ENCODE results near the gene THTPA.
"Not testable (repeated sequence)": the region's sequence is repeated elsewhere in the genome, so short reads cannot be mapped to it uniquely, and the experiment has no call there.

Gene THTPA

DNA sequence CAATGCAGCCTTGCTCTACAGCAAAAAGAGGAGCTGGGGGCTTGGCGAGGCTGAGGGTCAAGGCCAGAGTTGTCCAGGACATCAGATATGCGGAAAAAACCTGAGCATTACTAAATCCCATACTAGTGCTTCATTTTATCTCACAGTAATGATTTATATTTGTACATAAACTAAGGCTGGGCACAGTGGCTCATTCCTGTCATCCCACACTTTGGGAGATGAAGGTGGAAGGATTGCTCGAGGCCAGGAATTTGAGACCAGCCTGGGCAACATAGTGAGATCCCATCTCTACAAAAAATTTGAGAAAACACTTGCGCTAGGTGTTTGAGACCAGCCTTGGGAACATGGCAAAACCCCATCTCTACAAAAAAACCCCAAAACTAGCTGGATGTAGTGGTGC, 34.1 kb downstream of the THTPA start:
- no peak for DNase-seq (ENCODE audit: low read depth, low spot score)
- Histone ChIP-seq H3K27ac (ENCODE audit: low read length) (no peak overlapping the region), H3K36me3 (ENCODE audit: control insufficient read depth, insufficient read depth, low read length) (no peaks in the 10 kb centered on the region), H3K4me1 (ENCODE audit: control insufficient read depth, insufficient read depth, low read length) (no peaks in the 10 kb centered on the region; the same call in 1 of the 2 replicates), H3K27me3 (ENCODE audit: control insufficient read depth, insufficient read depth, low read length) (no peaks in the 10 kb centered on the region), H3K4me3 (ENCODE audit: low read length) (no peak overlapping the region), H3K9me3 (ENCODE audit: control insufficient read depth, insufficient read depth, low read length) (no peaks in the 10 kb centered on the region)
- WGBS (ENCODE audit: insufficient coverage, insufficient read length) = no CpG with 5 or more reads among the region's 4 CpGs

DNA sequence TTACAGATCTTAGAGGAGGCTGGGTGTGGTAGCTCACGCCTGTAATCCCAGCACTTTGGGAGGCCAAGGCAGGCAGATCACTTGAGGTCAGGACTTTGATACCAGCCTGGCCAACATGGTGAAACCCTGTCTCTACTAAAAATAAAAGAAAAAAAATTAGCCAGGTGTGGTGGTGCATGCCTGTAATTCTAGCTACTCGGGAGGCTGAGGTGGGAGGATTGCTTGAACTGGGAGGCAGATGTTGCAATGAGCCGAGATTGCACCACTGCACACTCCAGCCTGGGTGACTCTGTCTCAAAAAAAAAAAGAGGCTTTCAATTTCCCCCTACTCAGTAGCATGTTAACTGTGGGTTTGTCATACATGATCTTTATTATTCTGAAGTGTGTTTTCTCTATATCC, 38.1 kb downstream of the THTPA start:
- not testable (repeated sequence) for H3K9me3 ChIP-seq (ENCODE audit: control insufficient read depth, insufficient read depth, low read length); H3K36me3 ChIP-seq (ENCODE audit: control insufficient read depth, insufficient read depth, low read length); DNase-seq (ENCODE audit: low read depth, low spot score); H3K27me3 ChIP-seq (ENCODE audit: control insufficient read depth, insufficient read depth, low read length); H3K27ac ChIP-seq (ENCODE audit: low read length); H3K4me1 ChIP-seq (ENCODE audit: control insufficient read depth, insufficient read depth, low read length); H3K4me3 ChIP-seq (ENCODE audit: low read length)
- WGBS (ENCODE audit: insufficient coverage, insufficient read length) = no CpG with 5 or more reads among the region's 3 CpGs

DNA sequence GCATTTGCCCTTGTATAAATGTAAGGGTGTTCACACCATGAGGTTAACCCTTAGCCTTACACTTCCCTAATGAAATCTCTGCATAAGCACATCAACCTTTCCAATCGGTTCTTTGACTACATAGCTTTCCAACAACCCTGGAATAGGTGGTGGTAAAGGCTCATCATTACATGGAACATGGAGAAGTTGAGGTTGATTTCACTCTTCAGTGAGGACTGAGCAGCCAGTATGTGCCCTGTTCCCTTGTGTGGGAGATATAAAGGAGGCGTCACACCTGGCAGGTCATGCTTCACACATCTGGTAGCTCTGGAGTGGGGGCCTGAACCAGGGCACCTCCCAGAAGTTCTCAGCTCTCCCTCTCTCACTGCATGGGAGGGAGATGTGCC, 44.2 kb downstream of the THTPA start:
- Histone ChIP-seq H3K27ac (ENCODE audit: low read length) (no peak overlapping the region), H3K36me3 (ENCODE audit: control insufficient read depth, insufficient read depth, low read length) (no peaks in the 10 kb centered on the region), H3K9me3 (ENCODE audit: control insufficient read depth, insufficient read depth, low read length) (no peaks in the 10 kb centered on the region), H3K27me3 (ENCODE audit: control insufficient read depth, insufficient read depth, low read length) (no peaks in the 10 kb centered on the region), H3K4me1 (ENCODE audit: control insufficient read depth, insufficient read depth, low read length) (no peaks in the 10 kb centered on the region; the same call in 1 of the 2 replicates), H3K4me3 (ENCODE audit: low read length) (no peak overlapping the region)
- DNase-seq (ENCODE audit: low read depth, low spot score) = no peak
- WGBS (ENCODE audit: insufficient coverage, insufficient read length) = no CpG with 5 or more reads among the region's 2 CpGs

DNA sequence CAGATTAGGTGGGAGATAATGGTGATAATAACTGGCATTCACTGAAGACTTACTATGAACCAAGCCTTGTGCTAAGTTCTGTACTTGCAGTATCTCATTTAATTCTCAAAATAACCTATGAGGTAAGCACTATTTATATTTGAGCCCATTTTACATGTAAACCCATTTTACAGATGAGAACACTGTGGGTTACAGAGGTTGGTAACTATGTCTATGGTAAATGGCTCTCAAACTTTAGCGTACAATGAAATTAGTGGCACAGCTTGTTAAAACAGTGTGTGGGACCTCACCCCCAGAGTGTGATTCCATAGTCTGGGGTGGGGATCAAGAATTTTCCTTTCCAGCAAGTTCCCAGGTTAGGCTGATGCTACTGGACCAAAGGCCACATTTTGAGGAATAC, 44.7 kb downstream of the THTPA start:
- H3K9me3 ChIP-seq (ENCODE audit: control insufficient read depth, insufficient read depth, low read length) = no peaks in the 10 kb centered on the region
- H3K27ac ChIP-seq (ENCODE audit: low read length) = no peak overlapping the region
- H3K36me3 ChIP-seq (ENCODE audit: control insufficient read depth, insufficient read depth, low read length) = no peaks in the 10 kb centered on the region
- H3K27me3 ChIP-seq (ENCODE audit: control insufficient read depth, insufficient read depth, low read length) = no peaks in the 10 kb centered on the region
- WGBS (ENCODE audit: insufficient coverage, insufficient read length) = no CpG with 5 or more reads among the region's 1 CpG
- no peak overlapping the region for H3K4me3 ChIP-seq (ENCODE audit: low read length)
- no peaks in the 10 kb centered on the region; the same call in 1 of the 2 replicates for H3K4me1 ChIP-seq (ENCODE audit: control insufficient read depth, insufficient read depth, low read length)
- no peak for DNase-seq (ENCODE audit: low read depth, low spot score)

DNA sequence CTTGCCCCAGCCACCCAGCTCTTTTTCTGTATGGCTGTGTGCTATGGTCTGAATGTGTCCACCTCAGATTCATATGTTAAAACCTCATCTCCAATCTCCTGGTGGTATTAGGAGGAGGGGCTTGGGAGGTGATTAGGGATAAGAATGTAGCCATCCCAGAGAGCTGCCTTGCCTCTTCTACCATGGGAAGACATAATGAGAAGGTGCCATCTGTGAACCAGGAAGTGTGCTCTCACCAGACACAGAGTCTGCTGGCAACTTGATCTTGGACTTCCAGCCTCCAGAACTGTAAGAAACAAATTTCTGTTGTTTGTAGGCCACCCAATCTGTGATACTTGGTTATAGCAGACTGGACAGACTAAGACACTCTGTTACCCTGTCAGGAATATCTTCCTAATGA, 45.4 kb downstream of the THTPA start:
- H3K4me3 ChIP-seq (ENCODE audit: low read length) = no peak overlapping the region

DNA sequence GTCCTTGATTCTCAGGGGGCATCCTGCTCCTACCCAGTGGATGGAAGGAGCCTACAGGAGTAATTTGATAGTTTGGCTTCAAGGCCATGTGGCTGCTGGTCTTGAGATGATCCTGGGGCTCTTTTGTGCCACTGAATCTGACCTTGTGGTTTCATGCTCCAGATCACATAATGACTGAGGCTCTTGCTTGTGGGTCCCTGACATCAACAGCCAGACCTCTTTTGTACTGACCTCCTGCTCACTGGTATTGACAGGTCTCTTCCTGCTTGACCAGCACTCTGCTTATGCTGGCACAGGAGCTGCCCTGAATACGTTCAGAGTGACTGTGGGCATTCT, 45.7 kb downstream of the THTPA start:
- H3K4me3 ChIP-seq (ENCODE audit: low read length) = no peak overlapping the region
- no CpG with 5 or more reads among the region's 1 CpG for WGBS (ENCODE audit: insufficient coverage, insufficient read length)
- no peak overlapping the region for H3K27ac ChIP-seq (ENCODE audit: low read length)
- no peaks in the 10 kb centered on the region for H3K9me3 ChIP-seq (ENCODE audit: control insufficient read depth, insufficient read depth, low read length)
- H3K36me3 ChIP-seq (ENCODE audit: control insufficient read depth, insufficient read depth, low read length) = no peaks in the 10 kb centered on the region
- DNase-seq (ENCODE audit: low read depth, low spot score) = no peak
- no peaks in the 10 kb centered on the region; the same call in 1 of the 2 replicates for H3K4me1 ChIP-seq (ENCODE audit: control insufficient read depth, insufficient read depth, low read length)
- no peaks in the 10 kb centered on the region for H3K27me3 ChIP-seq (ENCODE audit: control insufficient read depth, insufficient read depth, low read length)

More for the DNA sequence above, 45.4 kb downstream of the THTPA start:
- no peak for DNase-seq (ENCODE audit: low read depth, low spot score)
- Histone ChIP-seq H3K36me3 (ENCODE audit: control insufficient read depth, insufficient read depth, low read length) (no peaks in the 10 kb centered on the region), H3K4me1 (ENCODE audit: control insufficient read depth, insufficient read depth, low read length) (no peaks in the 10 kb centered on the region; the same call in 1 of the 2 replicates), H3K9me3 (ENCODE audit: control insufficient read depth, insufficient read depth, low read length) (no peaks in the 10 kb centered on the region), H3K27ac (ENCODE audit: low read length) (no peak overlapping the region), H3K27me3 (ENCODE audit: control insufficient read depth, insufficient read depth, low read length) (no peaks in the 10 kb centered on the region)

DNA sequence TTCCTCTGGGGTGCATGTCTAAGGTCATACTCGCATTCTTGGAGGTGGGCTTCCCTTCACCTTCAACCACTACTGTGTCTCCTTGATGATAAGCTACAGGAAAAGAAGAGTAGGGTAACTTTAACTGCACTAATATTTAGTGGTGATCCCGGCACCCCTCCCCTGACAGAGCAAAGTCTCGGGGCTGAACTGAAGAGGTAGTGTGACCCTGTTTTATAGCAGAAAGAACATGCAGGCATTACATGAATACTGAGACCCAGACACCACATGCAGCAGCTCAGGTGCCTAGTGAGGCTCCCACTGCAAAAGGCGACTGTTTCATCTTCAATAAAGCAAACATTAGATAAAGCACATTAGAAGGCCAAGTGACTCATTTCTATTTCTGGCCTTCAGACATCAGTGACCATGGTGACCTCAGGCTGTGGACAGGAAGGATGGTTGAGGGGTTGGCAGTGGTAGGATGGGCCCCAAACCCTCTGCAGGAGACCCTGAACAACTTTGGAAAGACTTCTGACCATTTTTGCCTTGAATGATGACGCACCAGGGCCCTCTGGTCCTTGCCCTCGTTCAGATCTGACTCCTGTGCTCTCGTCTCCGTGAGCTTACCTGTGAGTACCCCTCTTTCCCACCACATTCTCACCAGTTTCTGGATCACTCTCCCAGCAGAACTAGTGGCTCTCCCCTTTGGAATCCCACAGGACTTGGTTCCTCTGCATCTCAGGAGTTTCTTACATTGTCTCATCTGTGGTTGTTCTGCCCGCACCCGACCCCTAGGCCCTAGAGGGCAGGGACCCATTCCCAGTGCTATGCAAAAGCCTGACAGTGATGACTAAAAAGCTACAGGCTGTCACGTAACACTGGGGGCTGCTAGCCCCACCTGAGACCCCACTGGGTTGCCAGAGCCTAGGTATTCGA, 46.4 kb downstream of the THTPA start:
- no CpG with 5 or more reads among the region's 12 CpGs for WGBS (ENCODE audit: insufficient coverage, insufficient read length)

DNA sequence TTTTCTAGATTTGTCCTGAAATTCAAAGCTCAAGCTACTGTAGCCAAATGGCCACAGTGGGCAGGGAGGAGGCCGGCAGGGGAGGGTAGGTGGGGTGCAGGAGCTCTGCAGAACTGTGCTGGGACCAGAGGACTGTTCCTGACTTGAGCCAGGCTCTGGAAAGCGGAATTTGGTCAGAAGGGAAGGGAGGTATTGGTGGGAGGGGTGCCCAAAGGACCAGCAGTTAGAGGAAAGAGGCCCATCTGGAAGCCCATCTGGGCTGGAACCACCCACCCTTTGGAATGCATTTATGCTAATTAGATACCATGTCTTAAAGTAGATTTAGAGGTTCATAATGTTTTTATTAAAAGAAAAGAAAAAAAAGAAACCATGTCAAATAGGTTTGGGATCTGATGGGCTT, 47.0 kb downstream of the THTPA start:
- WGBS (ENCODE audit: insufficient coverage, insufficient read length) = no CpG with 5 or more reads among the region's 2 CpGs
- no peaks in the 10 kb centered on the region for H3K27me3 ChIP-seq (ENCODE audit: control insufficient read depth, insufficient read depth, low read length)
- H3K27ac ChIP-seq (ENCODE audit: low read length) = no peak overlapping the region
- H3K4me3 ChIP-seq (ENCODE audit: low read length) = no peak overlapping the region
- H3K4me1 ChIP-seq (ENCODE audit: control insufficient read depth, insufficient read depth, low read length) = no peaks in the 10 kb centered on the region; the same call in 1 of the 2 replicates
- no peak for DNase-seq (ENCODE audit: low read depth, low spot score)
- H3K36me3 ChIP-seq (ENCODE audit: control insufficient read depth, insufficient read depth, low read length) = no peaks in the 10 kb centered on the region
- no peaks in the 10 kb centered on the region for H3K9me3 ChIP-seq (ENCODE audit: control insufficient read depth, insufficient read depth, low read length)

More for the DNA sequence above, 46.4 kb downstream of the THTPA start:
- Histone ChIP-seq H3K27me3 (ENCODE audit: control insufficient read depth, insufficient read depth, low read length) (no peaks in the 10 kb centered on the region), H3K9me3 (ENCODE audit: control insufficient read depth, insufficient read depth, low read length) (no peaks in the 10 kb centered on the region), H3K4me1 (ENCODE audit: control insufficient read depth, insufficient read depth, low read length) (no peaks in the 10 kb centered on the region; the same call in 1 of the 2 replicates), H3K4me3 (ENCODE audit: low read length) (no peak overlapping the region), H3K36me3 (ENCODE audit: control insufficient read depth, insufficient read depth, low read length) (no peaks in the 10 kb centered on the region), H3K27ac (ENCODE audit: low read length) (no peak overlapping the region)
- DNase-seq (ENCODE audit: low read depth, low spot score) = no peak

DNA sequence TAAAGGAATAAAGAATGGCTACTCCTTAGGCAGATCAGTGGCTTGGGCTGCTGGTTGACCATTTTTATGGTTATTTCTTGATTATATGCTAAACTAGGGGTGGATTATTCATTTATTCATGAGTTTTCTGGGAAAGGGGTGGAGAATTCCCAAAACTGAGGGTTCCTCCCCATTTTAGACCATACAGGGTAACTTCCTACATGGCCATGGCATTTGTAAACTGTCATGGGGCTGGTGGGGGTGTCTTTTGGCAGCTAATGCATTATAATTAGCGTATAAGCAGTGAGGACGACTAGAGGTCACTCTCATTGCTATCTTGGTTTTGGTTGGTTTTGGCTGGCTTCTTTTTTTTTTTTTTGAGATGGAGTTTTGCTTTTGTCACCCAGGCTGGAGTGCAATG, 48.1 kb downstream of the THTPA start:
- WGBS (ENCODE audit: insufficient coverage, insufficient read length) = no CpG with 5 or more reads among the region's 2 CpGs
- Histone ChIP-seq H3K4me3 (ENCODE audit: low read length) (no peak overlapping the region), H3K27ac (ENCODE audit: low read length) (no peak overlapping the region), H3K9me3 (ENCODE audit: control insufficient read depth, insufficient read depth, low read length) (no peaks in the 10 kb centered on the region), H3K4me1 (ENCODE audit: control insufficient read depth, insufficient read depth, low read length) (no peaks in the 10 kb centered on the region; the same call in 1 of the 2 replicates), H3K27me3 (ENCODE audit: control insufficient read depth, insufficient read depth, low read length) (no peaks in the 10 kb centered on the region), H3K36me3 (ENCODE audit: control insufficient read depth, insufficient read depth, low read length) (no peaks in the 10 kb centered on the region)
- DNase-seq (ENCODE audit: low read depth, low spot score) = no peak

DNA sequence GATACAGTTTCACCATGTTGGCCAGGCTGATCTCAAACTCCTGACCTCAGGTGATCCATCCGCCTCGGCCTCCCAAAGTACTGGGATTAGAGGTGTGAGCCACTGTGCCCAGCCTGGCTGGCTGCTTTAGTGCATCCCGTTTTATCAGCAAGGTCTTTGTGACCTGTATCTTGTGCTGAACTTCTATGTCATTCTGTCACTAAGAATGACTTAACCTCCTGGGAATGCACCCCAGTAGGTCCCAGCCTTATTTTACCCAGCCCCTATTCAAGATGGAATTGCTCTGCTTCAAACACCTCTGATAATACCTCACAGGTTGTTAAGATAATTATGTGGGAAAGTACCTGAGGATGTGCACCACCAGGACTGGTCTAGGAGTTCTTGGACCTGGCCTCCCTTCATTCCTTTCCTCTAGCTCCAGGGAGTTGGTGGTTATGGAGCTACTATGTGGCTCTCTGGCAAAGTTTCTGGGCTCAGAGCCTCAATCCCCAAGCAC, 48.7 kb downstream of the THTPA start:
- no CpG with 5 or more reads among the region's 3 CpGs for WGBS (ENCODE audit: insufficient coverage, insufficient read length)
- no peak for DNase-seq (ENCODE audit: low read depth, low spot score)
- Histone ChIP-seq H3K36me3 (ENCODE audit: control insufficient read depth, insufficient read depth, low read length) (no peaks in the 10 kb centered on the region), H3K27ac (ENCODE audit: low read length) (no peak overlapping the region), H3K9me3 (ENCODE audit: control insufficient read depth, insufficient read depth, low read length) (no peaks in the 10 kb centered on the region), H3K4me1 (ENCODE audit: control insufficient read depth, insufficient read depth, low read length) (no peaks in the 10 kb centered on the region; the same call in 1 of the 2 replicates), H3K27me3 (ENCODE audit: control insufficient read depth, insufficient read depth, low read length) (no peaks in the 10 kb centered on the region), H3K4me3 (ENCODE audit: low read length) (no peak overlapping the region)
